Measurements from ENCODE around the gene SMIM8.

The SMIM8 gene

GRCh38 chr6:87322304-87323212, at the start of gene SMIM8:
Gene SMIM8, plus strand, starts transcription at chr6:87322588. Its CDS starts 14,444 bp downstream, at chr6:87337032.
- H3K9me3 ChIP-seq (ENCODE audit: insufficient read depth, low read length, severe bottlenecking), result no peaks in the 10 kb centered on the region
- H3K27ac ChIP-seq (ENCODE audit: low read length), result peak within 1 kb of the TSS; percentile 73
- H3K79me2 ChIP-seq (ENCODE audit: insufficient read depth, low read length), result peaks cover 7% of the 10 kb centered on the region
- no peaks in the 10 kb centered on the region for H3K36me3 ChIP-seq (ENCODE audit: insufficient read depth, low read length)
- peaks cover 16% of the 10 kb centered on the region for H3K4me1 ChIP-seq (ENCODE audit: insufficient read depth, low read length)
- peak within 1 kb of the TSS; percentile 97 for H2AFZ ChIP-seq (ENCODE audit: low read depth, low read length)
- H3K4me3 ChIP-seq (ENCODE audit: low read depth in 1 of 2, low read length in 2 of 2), result peak within 1 kb of the TSS; percentile 65 to 83
- H3K27me3 ChIP-seq (ENCODE audit: insufficient read depth, low read length, poor library complexity), result no peaks in the 10 kb centered on the region
- peak; percentile 94 for TF ChIP-seq CTCF (IDR thresholded peaks at IDR 0.05; ENCODE audit: borderline replicate concordance, extremely low read depth, low read length, poor library complexity, severe bottlenecking)
- TF ChIP-seq EZH2 (IDR thresholded peaks at IDR 0.05; ENCODE audit: borderline replicate concordance, low read depth, low read length, severe bottlenecking), result no peak
- H3K4me2 ChIP-seq (ENCODE audit: insufficient read depth, low read length), result peak within 1 kb of the TSS; percentile 88
- peak within 1 kb of the TSS; percentile 72 for H3K9ac ChIP-seq (ENCODE audit: low read depth, low read length)
- ATAC-seq (ENCODE audit: insufficient read depth, low read depth) (peak; percentile 97), DNase-seq (peak; percentile 83)
- no peaks in the 10 kb centered on the region for H4K20me1 ChIP-seq (ENCODE audit: insufficient read depth, low read length)

GRCh38 chr6:87274660-87275274, 47.6 kb upstream of the SMIM8 start:
- Histone ChIP-seq H3K9me3 (ENCODE audit: insufficient read depth, low read length, severe bottlenecking) (no peaks in the 10 kb centered on the region), H3K4me1 (ENCODE audit: insufficient read depth, low read length) (no peaks in the 10 kb centered on the region), H3K9ac (ENCODE audit: low read depth, low read length) (no peak overlapping the region), H3K4me3 (ENCODE audit: low read depth in 1 of 2, low read length in 2 of 2) (no peak overlapping the region), H3K27me3 (ENCODE audit: insufficient read depth, low read length, poor library complexity) (no peaks in the 10 kb centered on the region), H3K27ac (ENCODE audit: low read length) (no peak overlapping the region), H4K20me1 (ENCODE audit: insufficient read depth, low read length) (0 out of 2 replicates have a peak, but pooled peaks cover 5% of the 10 kb centered on the region), H3K79me2 (ENCODE audit: insufficient read depth, low read length) (no peaks in the 10 kb centered on the region), H3K36me3 (ENCODE audit: insufficient read depth, low read length) (no peaks in the 10 kb centered on the region), H2AFZ (ENCODE audit: low read depth, low read length) (no peak overlapping the region), H3K4me2 (ENCODE audit: insufficient read depth, low read length) (no peak overlapping the region)
- ATAC-seq (ENCODE audit: insufficient read depth, low read depth) (peak; percentile 16; the same call in 1 of the 3 replicates), DNase-seq (no peak)
- no peak for TF ChIP-seq EZH2 (IDR thresholded peaks at IDR 0.05; ENCODE audit: borderline replicate concordance, low read depth, low read length, severe bottlenecking)
- no peak for TF ChIP-seq CTCF (IDR thresholded peaks at IDR 0.05; ENCODE audit: borderline replicate concordance, extremely low read depth, low read length, poor library complexity, severe bottlenecking)

- H3K4me3 ChIP-seq (ENCODE audit: low read depth in 1 of 2, low read length in 2 of 2), result no peak overlapping the region
- H3K4me2 ChIP-seq (ENCODE audit: insufficient read depth, low read length), result no peak overlapping the region
These were observed 45.8 kb upstream of the SMIM8 start for GRCh38 chr6:87276624-87277023.

More at GRCh38 chr6:87276624-87277023, 45.8 kb upstream of the SMIM8 start:
- ATAC-seq (ENCODE audit: insufficient read depth, low read depth) (no peak), DNase-seq (no peak)
- Histone ChIP-seq H3K27ac (ENCODE audit: low read length) (no peak overlapping the region), H3K9me3 (ENCODE audit: insufficient read depth, low read length, severe bottlenecking) (no peaks in the 10 kb centered on the region), H3K79me2 (ENCODE audit: insufficient read depth, low read length) (no peaks in the 10 kb centered on the region), H3K27me3 (ENCODE audit: insufficient read depth, low read length, poor library complexity) (no peaks in the 10 kb centered on the region), H3K9ac (ENCODE audit: low read depth, low read length) (no peak overlapping the region), H3K4me1 (ENCODE audit: insufficient read depth, low read length) (no peaks in the 10 kb centered on the region), H2AFZ (ENCODE audit: low read depth, low read length) (no peak overlapping the region), H4K20me1 (ENCODE audit: insufficient read depth, low read length) (0 out of 2 replicates have a peak, but pooled peaks cover 5% of the 10 kb centered on the region), H3K36me3 (ENCODE audit: insufficient read depth, low read length) (no peaks in the 10 kb centered on the region)
- TF ChIP-seq EZH2 (IDR thresholded peaks at IDR 0.05; ENCODE audit: borderline replicate concordance, low read depth, low read length, severe bottlenecking), result no peak
- TF ChIP-seq CTCF (IDR thresholded peaks at IDR 0.05; ENCODE audit: borderline replicate concordance, extremely low read depth, low read length, poor library complexity, severe bottlenecking), result no peak
